GM13977 (cell line): ENCODE data around the gene RAD9A.

Experiments
- DNase-seq: peaks from one replicate; pipeline ENCODE4 v3.0.0; 2012; ENCODE audit warnings: low spot score
- in situ Hi-C: fragments of 300-500 bp; cut with MboI; formaldehyde crosslinking; loops from one replicate; pipeline ENCODE4 v1.12.0; 2022; ENCODE audit warnings: low sequenced_read_pairs, low pct_unique_long_range_greater_than_20kb, mixed read lengths, inconsistent platforms; ENCODE audit not compliant: unreplicated experiment
- TF ChIP-seq, protein P1 (sequence below): IDR thresholded peaks from 2 replicates; pipeline ENCODE4 v1.5.1; 2012; ENCODE audit warnings: mild to moderate bottlenecking, control low read depth; ENCODE audit not compliant: insufficient read depth; ENCODE audit errors: extremely low read depth, missing control alignments

The RAD9A gene

DNA sequence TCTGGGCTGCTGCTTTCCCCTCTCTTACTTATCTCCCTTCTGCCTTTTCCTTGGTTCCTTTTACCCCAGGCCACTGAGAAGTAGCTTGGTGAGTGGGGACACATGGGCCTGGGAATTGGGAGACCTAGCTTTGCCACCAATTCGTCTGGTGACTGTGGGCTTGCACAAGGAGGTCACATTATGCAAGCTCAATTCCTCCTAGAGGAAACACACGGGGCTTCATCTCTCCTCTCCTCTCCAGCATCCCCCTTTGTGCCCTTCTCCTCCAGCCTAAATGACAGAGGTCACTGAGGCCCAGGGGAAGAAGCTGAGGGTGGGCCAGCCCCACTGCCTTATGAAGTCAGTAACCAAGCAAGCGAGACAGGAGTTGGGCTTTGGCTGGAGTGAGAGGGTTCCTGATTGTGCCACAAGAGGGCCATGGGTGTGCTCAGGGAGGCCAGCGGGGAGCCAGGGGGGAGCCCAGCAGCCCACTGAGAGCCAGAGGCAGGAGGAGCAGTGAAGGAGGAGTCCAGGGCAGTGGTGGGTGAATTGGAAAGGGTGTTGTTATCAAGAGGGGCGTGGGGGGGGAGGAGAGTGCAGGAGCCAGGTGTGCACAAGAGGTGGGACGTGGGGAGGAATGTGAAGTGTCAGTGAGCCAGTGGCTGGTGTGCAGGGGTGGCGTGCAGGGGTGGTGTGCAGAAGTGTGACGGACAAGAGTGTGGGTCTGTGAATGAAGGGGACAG, 20.4 kb upstream of the RAD9A start:
- in situ Hi-C loops: no loop called here
- DNase-seq: peak; percentile 70
- TF ChIP-seq, protein P1, sequence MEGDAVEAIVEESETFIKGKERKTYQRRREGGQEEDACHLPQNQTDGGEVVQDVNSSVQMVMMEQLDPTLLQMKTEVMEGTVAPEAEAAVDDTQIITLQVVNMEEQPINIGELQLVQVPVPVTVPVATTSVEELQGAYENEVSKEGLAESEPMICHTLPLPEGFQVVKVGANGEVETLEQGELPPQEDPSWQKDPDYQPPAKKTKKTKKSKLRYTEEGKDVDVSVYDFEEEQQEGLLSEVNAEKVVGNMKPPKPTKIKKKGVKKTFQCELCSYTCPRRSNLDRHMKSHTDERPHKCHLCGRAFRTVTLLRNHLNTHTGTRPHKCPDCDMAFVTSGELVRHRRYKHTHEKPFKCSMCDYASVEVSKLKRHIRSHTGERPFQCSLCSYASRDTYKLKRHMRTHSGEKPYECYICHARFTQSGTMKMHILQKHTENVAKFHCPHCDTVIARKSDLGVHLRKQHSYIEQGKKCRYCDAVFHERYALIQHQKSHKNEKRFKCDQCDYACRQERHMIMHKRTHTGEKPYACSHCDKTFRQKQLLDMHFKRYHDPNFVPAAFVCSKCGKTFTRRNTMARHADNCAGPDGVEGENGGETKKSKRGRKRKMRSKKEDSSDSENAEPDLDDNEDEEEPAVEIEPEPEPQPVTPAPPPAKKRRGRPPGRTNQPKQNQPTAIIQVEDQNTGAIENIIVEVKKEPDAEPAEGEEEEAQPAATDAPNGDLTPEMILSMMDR: peak; percentile 47

DNA sequence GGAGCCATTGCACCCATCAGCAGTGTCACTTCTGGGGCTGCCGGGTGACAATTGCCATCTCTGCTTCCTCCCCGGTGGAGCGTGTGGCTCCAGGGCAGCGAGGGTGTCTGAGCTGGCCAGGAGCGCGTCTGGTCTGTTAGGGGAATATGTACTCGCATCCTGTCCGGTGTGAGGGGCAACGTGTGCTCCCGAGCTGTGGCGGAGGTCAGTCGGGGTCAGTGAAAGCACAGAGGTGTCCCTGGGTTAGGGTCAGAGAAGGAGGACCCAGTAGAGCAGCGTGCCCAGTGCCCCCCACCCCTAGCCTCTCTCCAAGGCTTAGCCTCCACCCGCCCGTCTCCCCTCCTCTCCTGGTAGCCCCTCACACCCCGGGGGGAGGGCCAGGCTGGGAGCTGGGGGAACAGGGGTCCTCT, 19.9 kb upstream of the RAD9A start:
- TF ChIP-seq, protein P1: no peak
- no peak for DNase-seq
- in situ Hi-C loops: no loop called here

DNA sequence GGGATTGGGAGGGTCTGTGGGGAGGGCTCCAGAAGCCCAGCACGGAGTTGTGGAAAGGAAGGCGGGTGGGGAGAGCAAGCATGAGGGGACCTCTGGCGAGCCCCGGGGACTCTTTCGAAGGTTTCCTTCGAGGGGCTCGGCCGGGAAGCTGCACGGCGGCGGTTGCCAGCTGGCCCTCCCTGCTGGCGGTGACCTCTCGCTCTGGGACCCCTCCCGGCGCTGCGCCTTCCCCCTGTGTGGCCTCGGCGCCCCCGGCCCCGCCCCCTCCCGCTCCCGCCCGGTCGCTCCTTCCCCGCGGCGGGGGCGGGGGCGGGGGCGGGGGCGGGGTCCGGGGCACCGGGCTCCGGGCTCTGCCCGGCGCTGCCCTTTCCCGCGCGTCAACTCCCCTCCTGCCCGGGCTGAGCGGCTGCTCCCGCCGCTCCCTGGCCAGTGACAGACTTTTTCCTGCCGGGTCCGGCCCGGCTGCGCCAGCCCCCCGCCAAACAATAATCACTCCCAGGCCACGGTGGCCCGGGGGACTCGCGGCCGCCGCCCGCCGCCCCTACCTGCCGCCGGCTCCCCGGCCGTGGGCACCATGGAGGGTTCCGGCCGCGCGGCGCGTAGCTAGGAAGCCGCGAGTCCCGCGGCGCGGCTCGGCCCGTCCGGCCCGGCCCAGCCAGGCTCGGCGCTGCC, 19.3 kb upstream of the RAD9A start:
- in situ Hi-C loops: no loop called here
- no peak for DNase-seq
- TF ChIP-seq, protein P1: no peak

DNA sequence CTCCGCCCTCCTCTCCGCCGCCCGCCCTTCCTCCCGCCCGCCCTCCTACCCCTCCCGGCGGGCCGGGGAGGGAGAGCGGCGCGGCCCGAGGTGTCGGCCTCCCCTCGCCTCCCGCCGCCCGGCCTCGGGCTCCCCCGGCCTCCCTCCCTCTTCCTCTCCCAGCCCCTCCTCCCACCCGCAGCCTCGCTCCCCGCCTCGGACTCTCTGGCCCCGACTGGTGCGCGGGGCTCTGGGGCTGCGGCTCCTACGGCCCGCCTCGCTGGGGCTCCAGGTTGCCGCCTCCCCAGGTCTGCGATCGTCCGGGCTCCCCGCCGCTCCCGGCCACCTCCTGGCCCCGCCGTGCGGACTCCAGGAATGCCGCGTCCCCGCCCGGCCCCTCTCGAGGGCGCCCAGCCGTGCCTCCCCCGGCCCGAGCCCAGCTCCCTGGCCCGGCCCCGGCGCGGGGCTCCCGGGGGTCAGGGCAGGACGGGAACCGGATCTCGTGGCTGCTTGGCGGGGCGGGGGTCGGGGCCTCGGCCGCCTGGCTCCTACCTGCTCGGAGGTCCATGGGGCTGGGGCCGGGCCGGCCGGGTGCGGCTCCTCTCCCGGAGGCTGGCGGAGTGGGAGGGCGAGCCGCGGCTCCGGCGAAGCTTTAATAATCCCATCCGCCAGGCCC, 18.7 kb upstream of the RAD9A start, which contains the start of gene CLCF1:
Gene CLCF1, minus strand, starts transcription at position 606 of the 655 bp plus-strand sequence. Its CDS starts 59 bp downstream, at position 547.
- in situ Hi-C loops: no loop called here
- TF ChIP-seq, protein P1: no peak
- peak; percentile 83 for DNase-seq

DNA sequence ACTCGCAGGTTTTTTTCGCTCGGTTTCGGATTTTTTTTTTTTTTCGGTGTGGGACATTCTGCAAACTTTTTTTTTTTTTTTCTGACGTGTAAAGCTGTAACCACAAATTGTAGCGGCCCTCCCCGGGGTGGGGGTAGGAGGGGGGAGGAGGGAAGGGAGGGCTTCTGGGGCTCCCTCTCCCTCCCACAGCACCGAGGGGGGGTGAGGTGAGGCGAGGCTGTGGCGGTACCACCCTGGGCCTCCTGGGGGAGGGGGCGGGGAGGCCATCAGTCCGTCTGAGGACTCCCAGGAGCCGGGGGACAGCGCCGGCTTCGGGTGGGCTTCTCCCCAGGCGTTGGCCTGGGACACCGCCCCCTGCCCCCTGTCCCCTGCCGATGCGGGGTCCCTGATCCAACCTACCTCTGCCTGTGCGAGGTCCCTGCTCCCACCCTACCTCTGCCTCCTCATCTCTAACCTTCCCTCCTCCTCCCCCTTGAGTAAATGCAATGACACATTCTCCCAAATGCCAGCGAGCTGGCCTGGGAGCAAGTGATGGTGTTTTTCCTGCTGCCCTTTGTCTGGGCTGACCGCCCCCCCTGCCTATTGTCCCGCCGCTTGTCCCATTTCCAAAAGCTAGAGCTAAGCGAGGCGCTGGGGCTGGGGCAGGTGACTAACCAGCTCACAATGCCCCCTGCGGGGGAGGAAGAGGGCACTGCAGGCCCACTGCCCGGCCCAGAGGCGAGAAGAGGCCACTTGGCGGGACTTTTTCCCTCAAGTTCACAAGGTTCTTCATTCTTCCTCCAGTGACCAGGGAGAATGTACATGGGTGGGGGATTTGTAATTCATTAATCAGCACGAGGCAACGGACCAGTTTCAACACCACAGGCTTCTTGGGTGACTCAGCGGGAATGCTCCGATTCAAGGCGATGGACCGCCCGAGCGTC, 17.9 kb upstream of the RAD9A start:
- in situ Hi-C loops: no loop called here
- TF ChIP-seq, protein P1: peak; percentile 44
- peak; percentile 85 for DNase-seq

DNA sequence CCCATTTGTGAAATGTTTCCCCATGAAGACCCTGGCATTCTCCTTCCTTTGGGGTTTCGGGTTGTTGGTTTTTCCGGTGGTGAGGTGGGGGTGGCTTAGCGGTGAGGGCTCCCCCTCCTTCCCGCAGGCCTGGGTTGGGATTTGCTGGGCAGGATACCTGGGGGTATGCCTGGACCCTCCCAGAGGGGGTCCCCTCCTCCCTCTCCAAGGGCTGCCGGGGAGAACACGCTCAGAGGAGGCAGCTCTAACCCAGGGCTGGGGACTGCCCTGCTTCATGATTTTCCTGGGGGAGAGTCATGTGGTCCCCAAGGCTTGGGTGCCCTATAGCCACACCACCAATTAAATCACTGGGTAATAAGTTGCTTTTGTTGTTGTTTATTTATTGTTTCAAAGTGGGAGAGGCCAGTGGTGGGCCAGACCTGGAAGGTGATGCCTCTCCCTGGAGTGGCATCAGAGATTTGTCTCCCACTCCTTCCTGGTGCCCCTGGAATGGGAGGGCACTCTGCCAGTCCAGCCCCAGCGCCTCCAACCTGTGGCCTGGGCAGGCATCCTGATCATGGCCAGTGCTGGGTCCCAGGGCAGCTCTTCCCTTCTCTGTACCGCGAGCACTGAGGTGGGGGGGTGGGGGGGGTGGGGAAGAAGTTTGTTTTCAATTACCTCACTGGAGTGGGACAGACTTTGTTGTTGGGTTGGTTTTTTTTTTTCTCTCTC, 17.1 kb upstream of the RAD9A start:
- in situ Hi-C loops: no loop called here
- DNase-seq: no peak
- TF ChIP-seq, protein P1: no peak
